GM21786 (cell line): ENCODE measurements around the gene LETM1.
A peak's percentile ranks its signal among the peaks of the same experiment; 100 is the strongest.
"Not testable (repeated sequence)": the region's sequence is repeated elsewhere in the genome, so short reads cannot be mapped to it uniquely, and the experiment has no call there.

Source experiments
- ATAC-seq: cut with Tn5 transposase; IDR thresholded peaks from one replicate; pipeline ENCODE4 v1.9.1; 2021; ENCODE audit not compliant: unreplicated experiment

LETM1 gene

DNA sequence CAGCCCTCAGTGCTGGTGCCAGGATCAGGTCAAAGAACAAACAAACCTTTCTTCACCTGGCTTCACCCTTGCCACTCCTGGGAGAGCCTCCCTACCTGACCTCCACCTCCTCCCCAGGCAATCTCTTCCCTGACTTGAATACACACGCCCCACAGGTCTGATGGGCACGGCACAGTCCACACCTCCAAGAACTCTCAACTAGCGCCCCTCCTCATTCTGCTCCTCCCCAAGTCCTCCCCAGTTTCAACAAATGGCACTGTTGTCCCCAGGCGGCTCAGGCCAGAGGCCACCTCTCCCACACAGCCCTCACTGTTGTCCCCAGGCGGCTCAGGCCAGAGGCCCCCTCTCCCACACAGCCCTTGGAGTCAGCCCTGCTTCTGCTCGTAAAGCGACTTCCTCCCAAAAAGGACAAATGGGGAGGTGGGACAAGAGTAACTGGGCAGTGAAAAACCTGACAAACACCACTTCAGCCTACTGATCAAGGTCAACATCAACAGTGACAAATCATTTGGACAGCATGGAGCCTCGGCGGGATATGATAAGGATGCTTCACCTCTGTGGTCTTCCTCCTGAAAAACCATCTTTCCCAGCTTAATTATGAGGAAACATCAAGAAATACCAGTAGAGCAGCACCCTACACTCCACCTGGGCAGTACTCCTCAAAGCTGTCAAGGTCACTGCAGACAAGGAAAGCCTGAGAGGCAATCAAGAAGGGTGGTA lies 2.9 kb downstream of the LETM1 start:
- no peak for ATAC-seq

DNA sequence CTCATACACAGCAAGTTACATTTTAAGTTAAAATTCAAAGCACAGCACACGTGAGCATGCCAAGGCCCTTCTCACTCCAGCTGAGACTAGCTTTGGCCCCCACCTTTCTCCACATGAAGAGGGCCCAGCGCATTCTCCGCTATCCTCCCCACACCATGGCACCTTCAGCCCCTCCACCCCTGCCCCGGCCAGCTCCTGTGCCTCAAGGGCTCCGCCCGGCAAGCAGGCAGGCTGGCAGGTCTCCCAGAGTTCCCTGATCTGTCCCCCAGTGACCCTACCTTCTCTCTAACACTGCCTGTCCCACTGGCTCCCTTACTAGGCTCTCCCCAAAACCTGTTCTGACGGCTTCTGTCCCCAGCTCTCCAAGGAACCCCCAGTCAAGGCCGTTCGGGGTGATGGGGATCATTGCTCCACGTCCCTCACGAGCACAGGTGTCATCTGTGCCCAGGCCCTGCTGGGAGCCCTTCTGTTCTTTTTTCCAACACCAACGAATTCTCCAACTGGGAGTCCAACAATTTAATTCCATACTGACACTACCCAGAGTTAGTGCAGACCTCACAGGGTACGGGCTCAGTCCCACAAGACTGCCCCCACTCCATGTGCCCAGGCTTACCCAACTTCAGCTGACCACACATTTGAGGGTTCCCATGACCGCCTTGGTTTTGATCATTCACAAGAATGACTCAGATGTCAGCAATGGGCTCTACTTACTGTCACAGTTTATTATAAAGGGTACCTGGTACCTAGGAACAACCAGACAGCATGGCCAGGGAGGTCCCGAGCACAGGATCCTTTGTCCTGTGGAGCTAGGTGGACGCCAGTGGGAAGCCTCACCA lies 4.2 kb downstream of the LETM1 start:
- no peak for ATAC-seq

DNA sequence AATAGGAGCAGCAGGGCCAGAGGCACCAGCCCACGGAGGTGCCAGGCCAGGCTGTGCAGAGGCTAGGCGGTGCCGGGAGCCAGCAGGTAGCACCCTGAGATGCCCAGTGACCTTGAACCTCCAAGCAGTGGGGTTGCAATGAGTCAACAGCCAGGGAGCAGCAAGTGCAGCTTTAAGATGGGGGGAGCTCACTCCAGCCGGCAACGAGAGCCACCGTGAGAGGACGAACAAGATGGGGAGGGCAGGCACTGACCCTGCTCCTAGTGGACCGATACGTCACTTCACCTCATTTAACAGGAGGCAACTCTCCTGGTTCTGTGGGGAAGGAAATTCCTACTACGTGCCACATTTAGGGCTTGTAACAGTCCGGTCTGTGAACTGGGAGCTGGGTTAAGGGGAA lies 4.8 kb downstream of the LETM1 start:
- ATAC-seq = no peak

DNA sequence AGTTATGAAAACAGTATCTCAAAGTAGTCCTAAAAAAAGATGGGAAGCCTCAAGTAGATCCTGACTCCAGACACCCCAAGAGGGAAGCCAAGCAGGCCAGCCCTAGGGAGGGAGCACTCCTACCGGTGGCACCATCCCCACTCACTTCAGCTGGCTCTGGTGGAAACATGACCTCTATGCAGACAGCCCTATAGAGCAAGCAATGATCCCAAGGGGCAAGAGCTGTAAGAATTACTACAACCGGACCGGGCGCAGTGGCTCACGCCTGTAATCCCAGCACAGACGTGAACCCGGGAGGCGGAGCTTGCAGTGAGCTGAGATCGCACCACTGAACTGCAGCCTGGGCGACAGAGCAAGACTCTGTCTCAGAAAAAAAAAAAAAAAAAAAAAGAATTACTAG lies 5.7 kb downstream of the LETM1 start:
- no peak for ATAC-seq

DNA sequence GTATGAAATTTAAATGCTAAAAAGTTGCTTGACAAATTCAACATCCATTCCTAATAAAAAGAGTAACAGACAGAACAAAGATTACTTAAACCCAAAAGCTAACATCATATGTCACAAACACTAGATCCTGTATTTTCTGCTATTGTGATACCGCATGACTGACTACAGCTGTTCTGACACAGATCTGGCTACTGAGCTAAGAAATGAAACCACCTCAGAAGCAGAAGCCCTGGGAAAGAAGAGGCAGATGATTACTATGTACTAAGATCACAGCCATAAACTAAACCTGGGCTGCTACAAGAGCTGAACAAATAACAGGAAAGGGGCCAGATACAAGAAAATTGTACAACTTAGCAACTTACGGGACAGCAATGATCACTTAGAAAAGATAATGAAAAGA lies 9.4 kb downstream of the LETM1 start:
- ATAC-seq = no peak

DNA sequence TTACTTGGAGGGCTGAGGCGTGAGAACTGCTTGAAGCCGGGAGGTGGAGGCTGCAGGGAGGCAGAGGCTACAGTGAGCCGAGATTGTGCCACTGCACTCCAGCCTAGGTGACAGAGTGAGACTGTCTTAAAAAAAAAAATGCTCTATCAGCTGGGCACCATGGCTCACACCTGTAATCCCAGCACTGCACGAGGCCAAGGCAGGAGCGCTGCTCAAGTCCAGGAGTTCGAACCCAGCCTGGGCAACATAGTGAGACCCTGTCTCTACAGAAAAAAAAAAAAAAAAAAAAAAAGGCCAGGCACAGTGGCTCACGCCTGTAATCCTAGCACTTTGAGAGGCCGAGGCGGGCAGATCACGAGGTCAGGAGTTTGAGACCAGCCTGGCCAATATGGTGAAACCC lies 11.3 kb downstream of the LETM1 start:
- ATAC-seq = not testable (repeated sequence)

DNA sequence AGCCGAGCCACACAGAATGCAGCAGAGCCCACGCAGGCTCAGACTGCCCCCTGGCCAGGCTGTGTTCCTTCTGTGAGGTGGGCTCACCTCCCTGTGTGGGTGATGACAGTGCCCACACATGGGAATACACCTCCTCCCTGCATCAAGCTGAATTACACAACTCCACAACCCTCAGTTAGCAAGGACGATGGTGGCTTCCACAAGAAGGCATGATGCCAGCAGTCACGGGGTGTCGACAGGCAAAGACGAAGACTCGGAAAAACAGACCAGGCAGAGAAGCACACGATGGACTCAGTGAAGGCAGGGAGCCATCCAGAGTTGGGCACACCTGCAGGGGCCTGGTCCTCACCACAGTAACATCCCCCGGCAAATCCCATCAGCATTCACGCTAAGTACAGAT lies 12.1 kb downstream of the LETM1 start:
- no peak for ATAC-seq

DNA sequence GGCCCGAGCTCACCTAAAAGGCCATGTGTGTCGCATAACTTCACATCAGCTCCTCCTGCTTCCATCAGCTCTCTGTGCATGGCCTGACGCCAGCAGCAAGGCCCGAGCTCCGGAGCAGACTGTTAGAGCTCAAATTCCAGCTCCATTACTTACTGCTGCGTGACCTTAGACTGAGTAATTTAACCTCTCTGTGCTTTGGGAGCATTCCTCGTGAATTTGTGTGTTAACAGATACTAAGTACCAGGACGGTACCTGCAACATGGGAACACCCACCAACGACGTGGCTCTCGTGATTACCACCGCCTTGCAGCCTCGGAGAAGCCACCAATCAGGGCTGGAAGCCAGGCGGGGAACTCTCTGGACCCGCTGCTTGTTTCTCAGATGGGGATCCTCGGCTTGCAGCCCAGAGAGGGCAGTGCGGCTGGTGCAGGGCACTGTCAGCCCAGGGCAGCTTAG lies 12.9 kb downstream of the LETM1 start:
- no peak for ATAC-seq

DNA sequence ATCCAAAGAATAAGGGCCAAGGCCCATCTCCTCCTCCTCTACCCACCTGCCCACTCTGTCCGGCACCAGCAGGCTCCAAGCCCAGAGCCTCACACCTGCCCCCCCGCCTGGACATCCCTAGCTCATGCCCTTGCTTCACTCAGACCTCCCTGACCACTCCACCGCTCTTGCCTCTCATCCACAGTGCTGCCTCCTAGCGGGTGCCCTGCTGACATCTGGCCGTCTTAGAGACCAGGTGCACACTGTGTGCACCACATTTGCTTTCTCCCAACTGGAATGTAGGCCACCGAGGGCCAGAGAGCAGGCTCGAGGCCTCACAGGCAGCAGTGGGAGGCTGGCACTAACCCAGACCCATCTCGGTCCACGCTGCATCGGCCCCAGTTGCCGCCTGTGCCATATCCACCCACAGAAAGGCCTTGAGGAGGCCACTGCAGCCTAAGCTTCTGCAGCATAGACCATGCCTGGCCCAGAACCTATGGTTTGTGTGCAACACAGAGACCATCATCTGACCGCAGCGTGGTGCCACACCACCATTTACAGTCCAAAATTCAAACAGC lies 13.5 kb downstream of the LETM1 start:
- no peak for ATAC-seq

DNA sequence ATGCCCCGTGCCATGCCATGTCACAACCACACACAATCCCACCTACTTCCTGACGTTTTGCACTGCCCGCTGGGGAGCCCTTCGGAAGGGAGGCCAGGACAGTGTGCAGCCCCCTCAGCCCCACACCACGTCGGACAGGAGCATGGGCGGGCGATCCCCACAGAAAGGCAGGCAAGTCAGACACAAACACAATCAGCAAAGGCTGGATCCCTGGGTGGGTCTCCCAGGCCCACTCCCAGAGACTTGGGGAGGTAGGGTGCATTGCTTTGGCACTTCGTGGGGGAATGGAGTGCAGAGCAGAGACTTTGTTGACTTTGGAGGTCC lies 14.1 kb downstream of the LETM1 start:
- no peak for ATAC-seq

DNA sequence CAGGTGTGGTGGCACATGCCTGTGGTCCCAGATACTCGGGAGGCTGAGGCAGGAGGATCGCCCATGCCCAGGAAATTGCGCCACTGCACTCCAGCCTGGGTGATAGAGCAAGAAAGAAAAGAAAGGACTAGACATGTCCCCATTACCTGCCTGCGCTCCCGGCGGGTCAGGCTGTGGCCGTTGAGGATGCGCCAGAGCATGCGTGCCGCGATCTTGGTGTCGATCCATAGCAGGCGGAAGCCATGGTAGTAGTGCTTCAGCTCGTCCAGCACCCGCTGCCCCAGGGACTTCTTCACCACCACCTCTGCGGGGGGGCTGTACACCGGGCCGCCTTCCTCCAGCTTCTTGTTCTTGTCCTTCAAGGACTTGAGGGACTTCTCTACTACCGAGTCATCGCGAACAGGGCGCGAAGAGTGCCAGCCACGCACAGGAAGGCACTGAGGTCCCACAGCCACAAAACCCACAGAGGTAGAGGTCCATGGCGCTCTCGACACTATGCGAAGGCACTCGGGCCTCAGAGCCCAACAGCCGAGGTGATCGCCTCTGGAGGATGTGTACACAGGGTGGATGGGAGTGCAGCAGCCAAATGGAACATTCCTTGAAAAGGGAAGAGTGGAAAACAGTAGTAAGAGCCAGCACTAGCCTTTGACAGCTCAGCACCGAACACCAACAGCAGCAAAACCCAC lies 14.6 kb downstream of the LETM1 start:
- ATAC-seq = no peak

DNA sequence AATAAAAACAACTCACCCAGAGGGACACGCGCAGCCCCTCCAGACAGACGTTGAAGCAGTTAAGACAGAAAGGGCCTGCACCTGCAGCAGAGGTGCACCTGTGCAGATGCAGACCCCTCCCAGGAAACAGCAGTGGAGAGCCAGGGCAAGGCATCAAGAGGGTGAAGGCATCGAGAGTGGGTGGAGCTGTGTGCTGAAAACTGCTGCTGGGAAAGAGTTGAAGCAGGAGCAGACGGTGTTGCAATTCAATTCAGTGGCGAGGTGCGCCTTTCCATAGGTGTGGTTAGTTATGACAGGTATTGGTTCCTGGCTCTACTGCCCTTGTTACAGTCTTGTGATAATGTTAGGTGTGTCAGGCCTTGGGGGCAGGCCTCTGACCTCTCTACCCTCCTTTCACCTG lies 16.7 kb downstream of the LETM1 start:
- no peak for ATAC-seq

DNA sequence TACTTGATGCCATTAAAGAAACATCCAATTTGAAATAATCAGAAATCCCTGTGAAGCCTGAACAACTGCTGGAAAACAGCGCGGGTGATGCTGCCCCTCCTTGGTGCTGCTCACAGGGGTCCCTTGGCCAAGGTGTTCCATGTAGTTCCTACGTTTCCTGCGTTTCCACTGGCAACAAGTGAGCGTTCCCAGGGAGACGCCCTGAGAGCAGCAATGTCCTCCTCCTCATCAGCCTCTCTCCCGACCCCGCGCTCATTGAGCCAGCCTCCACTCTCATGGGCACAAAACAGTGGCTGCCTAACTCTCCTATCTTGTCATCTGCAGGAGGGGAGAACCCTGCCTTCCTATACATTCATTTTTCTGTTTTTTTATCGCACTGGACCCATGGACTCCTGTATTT lies 18.9 kb downstream of the LETM1 start:
- no peak for ATAC-seq

DNA sequence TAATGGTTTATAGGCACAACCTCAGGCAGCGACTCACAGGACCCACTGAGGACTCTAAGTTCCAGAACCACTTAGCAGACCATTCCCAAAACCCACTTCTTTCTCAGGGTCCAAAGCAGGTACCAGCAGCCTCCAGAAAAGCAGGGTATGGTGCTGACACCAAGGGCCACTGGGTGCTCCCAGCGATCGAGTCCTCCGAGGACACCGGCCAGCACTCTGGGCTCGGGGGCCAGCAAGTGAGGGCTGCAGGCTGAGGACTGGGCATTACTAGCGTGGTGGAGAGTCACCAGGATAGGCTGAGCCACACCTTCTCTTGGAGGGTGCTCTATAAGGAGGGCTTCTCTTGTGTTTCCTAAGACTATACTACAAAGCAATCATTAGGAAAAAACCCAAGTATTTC lies 19.3 kb downstream of the LETM1 start:
- ATAC-seq = no peak

DNA sequence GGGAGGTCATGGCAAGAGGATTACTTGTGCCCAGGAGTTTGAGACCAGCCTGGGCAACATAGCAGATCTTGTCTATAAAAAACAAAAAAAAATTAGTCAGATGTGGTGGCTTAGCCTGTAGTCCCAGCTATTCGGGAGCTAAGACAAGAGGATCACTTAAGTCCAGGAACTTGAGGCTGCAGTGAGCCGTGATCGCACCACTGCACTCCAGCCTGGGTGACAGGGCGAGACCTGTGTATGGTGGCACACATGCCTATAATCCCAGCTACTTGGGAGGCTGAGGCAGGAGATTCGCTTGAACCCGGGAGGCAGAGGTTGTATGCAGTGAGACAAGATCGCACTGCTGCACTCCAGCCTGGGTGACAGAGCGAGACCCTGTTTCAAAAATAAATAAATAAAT lies 20.1 kb downstream of the LETM1 start:
- ATAC-seq = not testable (repeated sequence)

DNA sequence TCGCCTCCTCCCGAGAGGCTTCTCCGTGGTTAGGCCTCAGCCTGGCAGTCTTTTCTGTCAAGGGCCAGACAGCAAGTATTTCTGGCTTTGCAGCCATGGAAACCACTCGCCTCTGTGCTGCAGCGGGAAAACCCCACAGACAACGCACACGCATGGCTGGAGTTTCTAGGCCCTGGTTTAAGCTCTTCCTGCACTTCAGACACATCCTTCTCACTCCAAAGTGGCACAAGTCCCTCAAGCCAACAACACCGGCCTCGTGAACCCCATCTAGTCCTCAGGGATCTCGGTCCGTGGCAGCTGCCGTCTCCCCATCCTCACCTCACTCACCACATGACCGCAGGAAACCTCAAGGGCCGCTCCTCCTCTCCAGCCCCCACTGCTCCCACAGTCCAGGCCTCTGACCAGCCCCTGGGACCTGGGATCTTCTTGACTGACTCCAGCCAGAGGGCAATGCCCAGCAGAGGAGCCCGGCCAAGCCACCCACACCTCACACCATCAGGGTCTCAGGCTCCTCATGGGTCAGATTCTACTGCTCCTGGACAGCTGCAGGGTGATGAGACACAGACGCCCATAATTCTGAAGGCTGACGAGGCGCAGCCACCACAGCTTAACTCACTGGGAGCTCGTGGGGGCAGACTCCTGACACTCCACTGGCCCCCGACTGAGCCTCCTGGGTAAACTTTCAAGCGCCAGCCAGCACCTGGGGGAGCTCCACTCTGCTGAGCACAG lies 21.7 kb downstream of the LETM1 start:
- ATAC-seq = peak; percentile 82

DNA sequence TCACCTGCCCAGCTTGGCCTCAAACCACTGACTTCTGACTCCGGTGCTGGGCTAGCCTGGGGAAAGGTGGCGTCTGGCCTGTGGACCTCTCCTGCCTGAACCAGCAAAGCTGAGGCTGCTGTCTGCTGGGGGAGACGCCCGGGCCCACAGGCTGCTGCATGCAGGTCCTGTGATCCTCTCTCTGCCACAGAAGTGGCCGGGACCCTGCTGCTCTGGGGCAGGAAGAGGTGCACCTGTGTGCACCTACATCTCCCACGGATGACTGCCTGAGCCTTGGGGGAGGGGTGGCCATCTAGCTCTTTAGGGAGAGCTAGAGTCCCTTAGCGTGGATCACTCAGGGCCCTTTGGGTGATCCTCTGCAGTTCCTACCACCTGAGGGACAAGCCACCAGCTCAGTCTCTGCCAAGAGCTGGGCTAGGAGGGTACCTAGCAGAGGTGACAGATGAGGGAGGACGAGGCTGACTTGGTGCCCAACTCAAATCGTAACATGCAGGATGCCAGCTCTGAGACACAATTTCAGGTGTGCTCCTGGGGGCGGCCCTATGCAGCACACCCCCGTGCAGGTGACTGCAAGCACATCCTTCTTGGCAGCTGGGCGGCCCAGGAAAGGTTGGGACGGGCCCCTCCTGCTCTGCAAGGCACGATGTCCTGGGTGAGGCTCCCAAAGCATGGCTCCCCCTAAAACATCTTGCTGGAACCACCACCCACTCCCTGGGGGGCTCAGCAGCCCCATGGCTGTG lies 22.5 kb downstream of the LETM1 start:
- no peak for ATAC-seq

DNA sequence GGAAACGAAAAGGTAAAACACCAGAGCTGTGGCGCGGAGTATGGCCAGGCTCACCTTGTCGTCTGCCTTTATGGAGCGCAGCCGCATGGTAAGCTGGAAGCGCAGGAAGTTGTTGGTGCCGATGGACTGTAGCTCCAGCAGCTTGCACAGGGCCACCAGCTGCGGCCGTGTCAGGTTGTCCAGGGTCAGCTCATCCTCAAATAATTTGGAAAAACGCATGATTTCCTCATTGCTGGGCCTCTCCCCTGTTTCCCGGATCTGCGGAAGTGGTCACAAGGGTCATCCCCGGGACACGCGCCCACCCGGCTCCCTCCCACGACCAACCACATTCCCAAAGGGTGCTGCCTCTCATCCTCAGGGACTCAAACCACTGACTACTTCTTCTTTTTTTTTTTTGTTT lies 23.3 kb downstream of the LETM1 start:
- no peak for ATAC-seq

DNA sequence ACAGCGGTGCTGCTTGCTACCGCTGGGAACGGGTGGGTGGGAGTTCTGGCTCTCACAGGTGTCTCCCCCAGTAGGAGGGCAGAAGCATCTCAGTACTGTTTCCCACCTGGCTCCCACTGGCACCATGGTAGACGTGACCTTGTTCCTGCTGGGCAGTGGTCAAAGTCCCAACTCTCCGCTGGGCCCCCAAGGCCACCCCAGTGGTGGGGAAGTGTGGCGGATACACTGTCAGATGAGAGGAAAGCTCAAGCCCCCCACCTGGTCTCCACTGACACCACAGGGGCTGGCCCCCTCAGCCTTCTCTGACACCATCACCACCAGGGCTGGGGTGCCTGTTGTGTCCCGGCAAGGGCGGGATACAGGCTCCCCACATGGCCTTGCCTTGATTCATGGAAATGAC lies 24.6 kb downstream of the LETM1 start:
- no peak for ATAC-seq

DNA sequence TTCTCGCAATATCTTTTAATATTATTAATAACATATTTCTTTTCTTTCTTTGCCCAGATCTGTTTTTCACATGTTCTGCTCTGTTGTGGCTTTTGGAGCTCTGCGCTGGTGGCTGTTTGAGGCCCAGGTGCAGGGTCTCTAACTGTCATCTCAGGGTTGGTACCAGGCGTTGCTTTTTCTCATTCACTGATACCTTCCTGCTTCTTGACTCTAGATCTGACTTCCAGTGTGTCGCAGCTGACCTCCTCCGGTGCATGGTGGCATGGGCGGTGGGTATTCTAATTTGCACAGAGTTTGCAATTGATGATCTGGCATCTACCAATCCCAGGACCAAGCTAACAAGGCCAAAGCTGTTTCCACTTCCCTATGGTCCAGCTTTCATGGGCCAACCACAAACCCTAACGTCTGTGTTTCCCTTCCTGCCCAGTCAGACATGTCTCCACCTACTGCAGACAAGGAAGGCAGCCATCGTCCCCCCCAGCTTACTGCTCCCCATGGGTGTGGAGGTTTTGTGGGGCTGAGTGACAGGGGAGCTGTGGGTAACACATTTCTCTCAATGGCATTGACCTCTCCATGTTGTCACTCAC lies 25.2 kb downstream of the LETM1 start:
- ATAC-seq = no peak
